Testis (tissue), 3 donors: ENCODE measurements around the gene ALG12. TPM values are rescaled to one million over a fixed set of nuclear protein-coding genes. Genes with fewer than 3 reads are reported as not detected.

Experiments used
- DNase-seq: peaks from one replicate; pipeline ENCODE4 v3.0.0-alpha.2; 2019
- H3K27ac ChIP-seq, 2 donors: fragments of 200-600 bp; sonication (generic); one replicate each; pipeline ENCODE4 v1.5.1; 2019
- H3K27me3 ChIP-seq: fragments of 200-600 bp; sonication (generic); one replicate; pipeline ENCODE4 v1.5.1; 2019
- H3K36me3 ChIP-seq: fragments of 200-600 bp; sonication (generic); one replicate; pipeline ENCODE4 v1.5.1; 2017; ENCODE audit warnings: low read depth; ENCODE audit errors: missing control alignments
- H3K4me1 ChIP-seq: fragments of 200-600 bp; sonication (generic); one replicate; pipeline ENCODE4 v1.5.1; 2019
- H3K4me3 ChIP-seq, 2 donors: fragments of 200-600 bp; sonication (generic); one replicate each; pipeline ENCODE4 v1.5.1; 2017 to 2019
- H3K9me3 ChIP-seq: fragments of 200-600 bp; sonication (generic); one replicate; pipeline ENCODE4 v1.5.1; 2017
- POLR2A ChIP-seq: fragments of 450-650 bp; IDR thresholded peaks from one replicate; pipeline ENCODE4 v1.6.1; 2017; ENCODE audit warnings: antibody characterized with exemption, mild to moderate bottlenecking, moderate library complexity
- WGBS, 2 donors: methylation state at CpG; one replicate each; pipeline ENCODE4 v1.1.5; 2018; 5-methylcytosine and 5-hydroxymethylcytosine counted together
- intact Hi-C: fragments of 100-400 bp; cut with DNase I; formaldehyde crosslinking; loops from one replicate; pipeline ENCODE4 v1.15.1; 2023; ENCODE audit warnings: low total_unique reads
- polyA plus RNA-seq: library from polyadenylated mRNA; stranded (reverse); fragments of 350-450 nt; fragmentation: Illumina TruSeq; extraction: RNeasy Lipid Tissue Mini Kit (QIAGEN cat#74804); gene quantifications from one replicate; pipeline ENCODE4 v1.2.3, GENCODE V29; 2014; ENCODE audit warnings: low read depth, low replicate concordance; ENCODE audit not compliant: insufficient read depth
- total RNA-seq, 2 donors: library from RNA; depleted of rRNA; stranded (reverse); fragments of >200 nt; gene quantifications; one replicate each; pipeline ENCODE4 v1.2.3, GENCODE V29; 2016
- TF ChIP-seq, protein P1 (sequence below), 3 experiments: fragments of 450-650 bp in 2 of 3; fragments of 200-600 bp in 1 of 3; sonication (generic) in 1 of 3; IDR thresholded peaks; one replicate each; pipeline ENCODE4 v1.5.1; 2016 to 2019; ENCODE audit warnings: antibody characterized with exemption in 3 of 3, mild to moderate bottlenecking in 2 of 3, moderate library complexity in 1 of 3

The ALG12 gene
- total and polyA plus RNA-seq, 3 donors from 2014 or later: 10.6 to 18.3 (median 11.9) TPM

- WGBS, 2 donors: 28 to 68% methylated on average over 3 to 38 of the region's 38 CpGs
- H3K36me3 ChIP-seq: no peaks in the 10 kb centered on the region
- no peak for DNase-seq
- H3K4me3 ChIP-seq: no peak overlapping the region
- H3K4me1 ChIP-seq: peaks cover 14% of the 10 kb centered on the region
- TF ChIP-seq, protein P1, sequence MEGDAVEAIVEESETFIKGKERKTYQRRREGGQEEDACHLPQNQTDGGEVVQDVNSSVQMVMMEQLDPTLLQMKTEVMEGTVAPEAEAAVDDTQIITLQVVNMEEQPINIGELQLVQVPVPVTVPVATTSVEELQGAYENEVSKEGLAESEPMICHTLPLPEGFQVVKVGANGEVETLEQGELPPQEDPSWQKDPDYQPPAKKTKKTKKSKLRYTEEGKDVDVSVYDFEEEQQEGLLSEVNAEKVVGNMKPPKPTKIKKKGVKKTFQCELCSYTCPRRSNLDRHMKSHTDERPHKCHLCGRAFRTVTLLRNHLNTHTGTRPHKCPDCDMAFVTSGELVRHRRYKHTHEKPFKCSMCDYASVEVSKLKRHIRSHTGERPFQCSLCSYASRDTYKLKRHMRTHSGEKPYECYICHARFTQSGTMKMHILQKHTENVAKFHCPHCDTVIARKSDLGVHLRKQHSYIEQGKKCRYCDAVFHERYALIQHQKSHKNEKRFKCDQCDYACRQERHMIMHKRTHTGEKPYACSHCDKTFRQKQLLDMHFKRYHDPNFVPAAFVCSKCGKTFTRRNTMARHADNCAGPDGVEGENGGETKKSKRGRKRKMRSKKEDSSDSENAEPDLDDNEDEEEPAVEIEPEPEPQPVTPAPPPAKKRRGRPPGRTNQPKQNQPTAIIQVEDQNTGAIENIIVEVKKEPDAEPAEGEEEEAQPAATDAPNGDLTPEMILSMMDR (IDR thresholded peaks at IDR 0.05): no peak
- no peak for TF ChIP-seq POLR2A
- intact Hi-C loops: loop anchor here (2.0 kb wide), 1 partner anchor 102 kb away; no protein-coding TSS in a partner anchor
- no peaks in the 10 kb centered on the region for H3K27me3 ChIP-seq
- no peak overlapping the region for H3K27ac ChIP-seq
- H3K9me3 ChIP-seq: no peaks in the 10 kb centered on the region
Observed at GRCh38 chr22:49928555-49929210, 10.4 kb upstream of the ALG12 start.

GRCh38 chr22:49928185-49928495 is 9.9 kb upstream of the ALG12 start:
- no peaks in the 10 kb centered on the region for H3K9me3 ChIP-seq
- no peak for TF ChIP-seq POLR2A
- TF ChIP-seq, protein P1 (IDR thresholded peaks at IDR 0.05): no peak
- H3K4me1 ChIP-seq: peaks cover 9% of the 10 kb centered on the region
- no peak for DNase-seq
- H3K27me3 ChIP-seq: no peaks in the 10 kb centered on the region
- intact Hi-C loops: loop anchor here (2.0 kb wide), 1 partner anchor 103 kb away; no protein-coding TSS in a partner anchor
- no peaks in the 10 kb centered on the region for H3K36me3 ChIP-seq
- no peak overlapping the region for H3K27ac ChIP-seq
- WGBS, 2 donors: 87 to 89% methylated on average over 5 to 8 of the region's 8 CpGs
- no peak overlapping the region for H3K4me3 ChIP-seq

GRCh38 chr22:49927483-49928184 is 9.4 kb upstream of the ALG12 start:
- Histone ChIP-seq H3K4me1 (peaks cover 4% of the 10 kb centered on the region), H3K27me3 (no peaks in the 10 kb centered on the region), H3K9me3 (no peaks in the 10 kb centered on the region), H3K4me3 (no peak overlapping the region), H3K36me3 (no peaks in the 10 kb centered on the region), H3K27ac (no peak overlapping the region)
- WGBS, 2 donors: 90 to 93% methylated on average over 26 of the region's 26 CpGs
- TF ChIP-seq POLR2A: no peak
- TF ChIP-seq, protein P1 (IDR thresholded peaks at IDR 0.05): no peak
- intact Hi-C loops: loop anchor here (2.0 kb wide), 1 partner anchor 103 kb away; no protein-coding TSS in a partner anchor
- DNase-seq: no peak

DNA sequence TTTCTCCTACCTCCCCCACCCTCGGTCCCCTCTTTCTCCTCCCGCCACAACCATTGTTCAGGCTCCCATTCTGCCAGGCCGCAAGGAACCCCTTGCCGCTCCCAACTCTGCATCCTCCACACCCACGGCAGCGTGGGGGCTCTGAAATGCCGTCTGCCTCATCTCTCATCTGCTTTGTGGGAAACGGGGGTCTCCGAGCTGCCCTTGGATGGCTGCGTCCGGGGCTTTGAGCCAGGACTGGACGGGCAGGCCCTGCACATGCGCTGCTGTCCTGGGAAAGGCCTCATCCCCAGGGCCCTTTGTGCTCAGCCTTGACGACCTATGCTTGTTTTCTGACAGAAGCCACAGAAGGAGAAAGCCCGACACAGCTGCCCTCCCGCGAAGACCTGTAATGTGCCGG is 8.7 kb upstream of the ALG12 start:
- H3K27ac ChIP-seq: no peak overlapping the region
- H3K36me3 ChIP-seq: no peaks in the 10 kb centered on the region
- no peaks in the 10 kb centered on the region for H3K9me3 ChIP-seq
- TF ChIP-seq, protein P1 (IDR thresholded peaks at IDR 0.05): no peak
- TF ChIP-seq POLR2A: no peak
- no peak overlapping the region for H3K4me3 ChIP-seq
- 80 to 93% methylated on average over 14 to 18 of the region's 18 CpGs for WGBS, 2 donors
- intact Hi-C loops: no loop called here
- no peak for DNase-seq
- no peaks in the 10 kb centered on the region for H3K27me3 ChIP-seq
- H3K4me1 ChIP-seq: peaks cover 3% of the 10 kb centered on the region
